LNCaP clone FGC (cell line): ENCODE results near the gene SHANK1.
"Not testable (repeated sequence)": the region's sequence is repeated elsewhere in the genome, so short reads cannot be mapped to it uniquely, and the experiment has no call there.

Source experiments
- DNase-seq: peaks from one replicate; pipeline ENCODE4 v3.0.0-alpha.2; 2011; ENCODE audit warnings: low read depth
- H3K4me3 ChIP-seq: 2 replicates; pipeline ENCODE4 v1.5.1; 2011; ENCODE audit warnings: mild to moderate bottlenecking, low read depth, low read length, control low read depth

The SHANK1 gene

DNA sequence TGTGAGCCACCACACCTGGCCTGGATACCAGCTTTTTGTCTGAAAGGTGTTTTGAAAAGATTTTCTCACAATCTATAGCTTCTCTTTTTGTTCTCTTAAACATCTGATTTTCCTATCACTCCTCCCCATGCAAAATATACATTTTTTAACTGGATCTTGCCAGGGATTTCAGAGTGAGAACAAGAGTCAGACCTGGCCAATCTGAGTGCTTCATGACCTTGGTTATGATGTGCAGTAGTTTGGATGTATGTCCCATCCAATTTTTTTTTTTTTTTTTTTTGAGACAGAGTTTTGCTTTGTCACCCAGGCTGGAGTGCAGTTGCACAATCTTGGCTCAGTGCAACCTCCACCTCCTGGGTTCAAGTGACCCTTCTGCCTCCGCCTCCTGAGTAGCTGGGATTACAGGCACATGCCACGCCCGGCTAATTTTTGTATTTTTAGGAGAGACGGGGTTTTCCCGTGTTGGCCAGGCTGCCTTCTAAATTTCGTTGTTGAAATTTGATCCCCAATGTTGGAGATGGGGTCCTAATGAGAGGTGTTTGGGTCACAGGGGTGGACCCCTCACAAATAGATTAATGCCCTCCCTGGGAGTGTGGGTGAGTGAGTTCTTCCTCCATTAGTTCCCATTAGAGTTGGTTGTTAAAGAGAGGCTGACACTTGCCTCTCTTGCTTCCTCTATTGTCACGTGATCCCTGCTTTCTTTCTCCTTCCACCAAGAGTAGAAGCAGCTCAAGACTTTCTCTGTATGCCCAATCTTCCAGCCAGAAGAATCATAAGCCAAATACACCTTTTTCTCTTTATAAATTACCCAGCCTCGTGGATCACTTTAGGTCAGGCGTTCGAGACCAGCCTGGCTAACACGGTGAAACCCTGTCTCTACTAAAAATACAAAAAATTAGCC lies 106.8 kb downstream of the SHANK1 start:
- DNase-seq, H3K4me3 ChIP-seq: not testable (repeated sequence)
